Neural cell (in vitro differentiated cells): ENCODE results near the gene COPG1. TPM values are rescaled to one million over a fixed set of nuclear protein-coding genes. Genes with fewer than 3 reads are reported as not detected.

Experiments used
- H2AFZ ChIP-seq: fragments of 200-600, 300-800 bp; sonication (generic), shearing (Covaris generic); 2 replicates; pipeline ENCODE4 v1.6.0; 2014; ENCODE audit warnings: low read depth, mild to moderate bottlenecking, antibody characterized with exemption, low read length, moderate library complexity
- H3F3A ChIP-seq: fragments of 200-600 bp; shearing (Covaris generic); 2 replicates; pipeline ENCODE4 v1.6.1; 2016; ENCODE audit warnings: mild to moderate bottlenecking, moderate library complexity, mixed read lengths, antibody characterized with exemption, low read length; ENCODE audit not compliant: insufficient read depth, poor library complexity, severe bottlenecking
- H3K27ac ChIP-seq: fragments of 200-600, 300-800 bp; sonication (generic), shearing (Covaris generic); 2 replicates; pipeline ENCODE4 v1.5.1; 2014; ENCODE audit warnings: mild to moderate bottlenecking, low read length, moderate library complexity
- H3K27me3 ChIP-seq: fragments of 300-800, 200-600 bp; sonication (generic), shearing (Covaris generic); 2 replicates; pipeline ENCODE4 v1.6.0; 2014; ENCODE audit warnings: mild to moderate bottlenecking, low read depth, low read length, moderate library complexity; ENCODE audit not compliant: insufficient read depth
- H3K36me3 ChIP-seq: fragments of 300-800, 200-600 bp; sonication (generic), shearing (Covaris generic); 2 replicates; pipeline ENCODE4 v1.5.1; 2014; ENCODE audit warnings: mild to moderate bottlenecking, antibody characterized with exemption, low read length, moderate library complexity; ENCODE audit not compliant: insufficient read depth
- H3K4me2 ChIP-seq: fragments of 300-800, 200-600 bp; sonication (generic), shearing (Covaris generic); 2 replicates; pipeline ENCODE4 v1.6.0; 2014; ENCODE audit warnings: mild to moderate bottlenecking, low read length
- H3K4me3 ChIP-seq: fragments of 300-800, 200-600 bp; sonication (generic), shearing (Covaris generic); 2 replicates; pipeline ENCODE4 v1.5.1; 2014; ENCODE audit warnings: mild to moderate bottlenecking, low read length, moderate library complexity
- H3K79me2 ChIP-seq: fragments of 200-600 bp; shearing (Covaris generic); replicated peaks from 2 replicates; pipeline ENCODE4 v1.6.0; 2014; ENCODE audit warnings: mild to moderate bottlenecking, low read length, moderate library complexity; ENCODE audit not compliant: insufficient read depth
- H3K9ac ChIP-seq: fragments of 300-800, 200-600 bp; sonication (generic), shearing (Covaris generic); 2 replicates; pipeline ENCODE4 v1.6.1; 2016; ENCODE audit warnings: mild to moderate bottlenecking, low read length, mixed read lengths
- H3K9me2 ChIP-seq: fragments of 200-600 bp; shearing (Covaris generic); 2 replicates; pipeline ENCODE4 v1.6.1; 2016; ENCODE audit warnings: mild to moderate bottlenecking, low read length, mixed read lengths; ENCODE audit not compliant: insufficient read depth
- H3K9me3 ChIP-seq: fragments of 200-600, 300-800 bp; sonication (generic), shearing (Covaris generic); 2 replicates; pipeline ENCODE4 v1.6.1; 2016; ENCODE audit warnings: mild to moderate bottlenecking, mixed run types, low read length, moderate library complexity, mixed read lengths
- H4K20me1 ChIP-seq: fragments of 200-600 bp; shearing (Covaris generic); 2 replicates; pipeline ENCODE4 v1.6.1; 2016; ENCODE audit warnings: mild to moderate bottlenecking, mixed run types; ENCODE audit not compliant: insufficient read depth
- CTCF ChIP-seq: fragments of 450-650 bp; IDR thresholded peaks from 2 replicates; pipeline ENCODE4 v1.5.1; 2014; ENCODE audit warnings: antibody characterized with exemption, mild to moderate bottlenecking, moderate library complexity; ENCODE audit not compliant: poor library complexity, severe bottlenecking
- EP300 ChIP-seq: fragments of 450-650 bp; conservative IDR thresholded peaks from 2 replicates; pipeline ENCODE4 v1.6.1; 2014; ENCODE audit warnings: antibody characterized with exemption, mild to moderate bottlenecking, moderate library complexity; ENCODE audit not compliant: poor library complexity, severe bottlenecking
- EZH2 ChIP-seq: fragments of 200-600, 300-800 bp; shearing (Covaris generic), sonication (generic); IDR thresholded peaks from 2 replicates; pipeline ENCODE4 v1.6.1; 2014; ENCODE audit warnings: antibody characterized with exemption, low read length, borderline replicate concordance, mild to moderate bottlenecking; ENCODE audit not compliant: insufficient read depth, poor library complexity, severe bottlenecking
- MXI1 ChIP-seq: fragments of 450-650 bp; conservative IDR thresholded peaks from 2 replicates; pipeline ENCODE4 v1.6.1; 2014; ENCODE audit warnings: antibody characterized with exemption, mild to moderate bottlenecking; ENCODE audit not compliant: poor library complexity, severe bottlenecking
- POLR2AphosphoS5 ChIP-seq: IDR thresholded peaks from 2 replicates; pipeline ENCODE4 v1.6.1; 2012
- RAD21 ChIP-seq: fragments of 450-650 bp; conservative IDR thresholded peaks from 2 replicates; pipeline ENCODE4 v1.6.1; 2014; ENCODE audit warnings: antibody characterized with exemption, mild to moderate bottlenecking, moderate library complexity
- SMC3 ChIP-seq: fragments of 450-650 bp; conservative IDR thresholded peaks from 2 replicates; pipeline ENCODE4 v1.6.1; 2014; ENCODE audit warnings: antibody characterized with exemption, mild to moderate bottlenecking, moderate library complexity; ENCODE audit not compliant: poor library complexity
- TAF1 ChIP-seq: IDR thresholded peaks from 2 replicates; pipeline ENCODE4 v1.6.1; 2012; ENCODE audit warnings: low read depth
- polyA plus RNA-seq: library from polyadenylated mRNA; depleted of rRNA; stranded (reverse); fragments of >200 nt; gene quantifications from 2 replicates; pipeline ENCODE4 v1.2.3, GENCODE V29; 2014
- TF ChIP-seq, protein P1 (sequence below): IDR thresholded peaks from 2 replicates; pipeline ENCODE4 v1.6.1; 2012; ENCODE audit warnings: borderline replicate concordance

COPG1 gene
- polyA plus RNA-seq, 1 donor from 2014 or later, result 75.0 TPM

DNA sequence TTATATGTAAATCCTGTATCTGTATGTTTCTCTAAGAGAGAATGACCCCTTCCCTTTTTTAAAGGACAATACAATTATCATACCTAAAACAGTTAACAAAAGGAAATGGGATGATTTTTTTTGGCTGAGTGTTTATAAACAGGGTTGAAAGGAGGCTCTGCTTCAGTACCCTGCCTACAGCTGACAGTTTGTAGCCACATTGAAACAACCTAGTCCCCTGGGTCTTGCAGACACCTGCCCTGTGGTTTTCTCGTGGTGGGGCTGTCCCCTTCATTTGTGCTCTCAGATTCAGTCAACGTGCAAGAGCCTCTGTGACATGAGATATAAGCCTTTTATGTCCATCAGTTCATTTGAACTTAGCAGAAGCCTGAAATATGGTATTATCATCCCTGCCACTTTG lies 27.0 kb downstream of the COPG1 start:
- H3K36me3 ChIP-seq, result peaks cover 7% of the 10 kb centered on the region
- TF ChIP-seq CTCF (no peak), SMC3 (no peak), EP300 (no peak)
- H3K9me3 ChIP-seq, result no peaks in the 10 kb centered on the region
- H3K9me2 ChIP-seq, result no peaks in the 10 kb centered on the region
- H3K9ac ChIP-seq, result no peak overlapping the region
- H3K27me3 ChIP-seq, result no peaks in the 10 kb centered on the region
- no peak overlapping the region for H3K4me3 ChIP-seq
- no peak overlapping the region for H3K4me2 ChIP-seq
- no peaks in the 10 kb centered on the region for H4K20me1 ChIP-seq
- H2AFZ ChIP-seq, result no peak overlapping the region
- no peaks in the 10 kb centered on the region for H3F3A ChIP-seq
- peaks cover 8% of the 10 kb centered on the region for H3K79me2 ChIP-seq
- no peak overlapping the region for H3K27ac ChIP-seq

DNA sequence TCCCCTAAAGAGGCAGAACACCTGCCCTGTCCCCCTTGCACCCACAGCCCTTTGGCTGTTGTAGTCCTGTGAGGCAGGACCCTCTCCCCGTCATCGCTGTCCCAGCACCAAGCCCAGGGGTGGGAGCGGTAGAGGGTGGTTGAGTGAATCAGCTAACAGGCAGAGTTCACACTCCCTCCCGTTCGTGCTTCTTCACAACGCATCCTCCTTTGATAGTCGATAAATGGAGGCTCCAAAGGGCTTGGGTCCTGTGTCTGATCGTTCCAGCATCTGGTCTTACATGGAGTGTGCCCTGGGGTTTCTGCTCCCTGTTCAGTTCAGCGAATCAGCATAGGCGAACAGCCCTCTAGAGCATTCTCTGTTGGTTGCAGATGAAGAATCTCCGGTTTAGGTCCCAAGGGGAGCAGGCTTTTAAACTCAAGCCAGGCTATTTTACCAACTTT lies 28.4 kb downstream of the COPG1 start:
- Histone ChIP-seq H3K9ac (no peak overlapping the region), H4K20me1 (no peaks in the 10 kb centered on the region), H3K27me3 (no peaks in the 10 kb centered on the region), H3K4me2 (no peak overlapping the region), H3K79me2 (peaks cover 12% of the 10 kb centered on the region), H3K9me2 (no peaks in the 10 kb centered on the region), H3K4me3 (no peak overlapping the region), H3K36me3 (peaks cover 7% of the 10 kb centered on the region), H3F3A (no peaks in the 10 kb centered on the region), H2AFZ (no peak overlapping the region), H3K27ac (peak overlapping the region; percentile 61), H3K9me3 (no peaks in the 10 kb centered on the region)
- TF ChIP-seq POLR2AphosphoS5 (no peak), MXI1 (no peak), CTCF (no peak), TAF1 (no peak), EP300 (no peak), RAD21 (no peak), EZH2 (no peak), SMC3 (no peak)
- TF ChIP-seq, protein P1, sequence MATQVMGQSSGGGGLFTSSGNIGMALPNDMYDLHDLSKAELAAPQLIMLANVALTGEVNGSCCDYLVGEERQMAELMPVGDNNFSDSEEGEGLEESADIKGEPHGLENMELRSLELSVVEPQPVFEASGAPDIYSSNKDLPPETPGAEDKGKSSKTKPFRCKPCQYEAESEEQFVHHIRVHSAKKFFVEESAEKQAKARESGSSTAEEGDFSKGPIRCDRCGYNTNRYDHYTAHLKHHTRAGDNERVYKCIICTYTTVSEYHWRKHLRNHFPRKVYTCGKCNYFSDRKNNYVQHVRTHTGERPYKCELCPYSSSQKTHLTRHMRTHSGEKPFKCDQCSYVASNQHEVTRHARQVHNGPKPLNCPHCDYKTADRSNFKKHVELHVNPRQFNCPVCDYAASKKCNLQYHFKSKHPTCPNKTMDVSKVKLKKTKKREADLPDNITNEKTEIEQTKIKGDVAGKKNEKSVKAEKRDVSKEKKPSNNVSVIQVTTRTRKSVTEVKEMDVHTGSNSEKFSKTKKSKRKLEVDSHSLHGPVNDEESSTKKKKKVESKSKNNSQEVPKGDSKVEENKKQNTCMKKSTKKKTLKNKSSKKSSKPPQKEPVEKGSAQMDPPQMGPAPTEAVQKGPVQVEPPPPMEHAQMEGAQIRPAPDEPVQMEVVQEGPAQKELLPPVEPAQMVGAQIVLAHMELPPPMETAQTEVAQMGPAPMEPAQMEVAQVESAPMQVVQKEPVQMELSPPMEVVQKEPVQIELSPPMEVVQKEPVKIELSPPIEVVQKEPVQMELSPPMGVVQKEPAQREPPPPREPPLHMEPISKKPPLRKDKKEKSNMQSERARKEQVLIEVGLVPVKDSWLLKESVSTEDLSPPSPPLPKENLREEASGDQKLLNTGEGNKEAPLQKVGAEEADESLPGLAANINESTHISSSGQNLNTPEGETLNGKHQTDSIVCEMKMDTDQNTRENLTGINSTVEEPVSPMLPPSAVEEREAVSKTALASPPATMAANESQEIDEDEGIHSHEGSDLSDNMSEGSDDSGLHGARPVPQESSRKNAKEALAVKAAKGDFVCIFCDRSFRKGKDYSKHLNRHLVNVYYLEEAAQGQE, result no peak
